Activated CD4-positive, alpha-beta memory T cell treated with anti-CD3 and anti-CD28 coated beads for 36 hours (primary cell): ENCODE measurements around the gene RNGTT. TPM values are rescaled to one million over a fixed set of nuclear protein-coding genes. Genes with fewer than 3 reads are reported as not detected.

Source experiments
- CTCF ChIA-PET: fragments of 350-600 bp; sonication (Branson Sonifier 250); formaldehyde crosslinking; loops from one replicate; lab custom pipeline; 2021; ENCODE audit warnings: antibody characterized with exemption, inconsistent platforms; lab: Charles Lee
- POLR2A ChIA-PET: fragments of 350-600 bp; sonication (Branson Sonifier 250); formaldehyde crosslinking; loops from one replicate; lab custom pipeline; 2021; ENCODE audit warnings: antibody characterized with exemption; lab: Charles Lee
- DNase-seq: peaks from one replicate; pipeline ENCODE4 v3.0.0-alpha.2; 2020
- H3K27ac Mint-ChIP-seq: one replicate; pipeline ENCODE4 v1.8.0; 2021; ENCODE audit warnings: mixed read lengths
- H3K27me3 Mint-ChIP-seq: one replicate; pipeline ENCODE4 v1.8.0; 2021; ENCODE audit warnings: mixed read lengths
- H3K36me3 Mint-ChIP-seq: one replicate; pipeline ENCODE4 v1.8.0; 2021; ENCODE audit warnings: mixed read lengths
- H3K4me1 Mint-ChIP-seq: one replicate; pipeline ENCODE4 v1.8.0; 2021; ENCODE audit warnings: low read depth, mixed read lengths
- H3K4me3 Mint-ChIP-seq: one replicate; pipeline ENCODE4 v1.8.0; 2021; ENCODE audit warnings: mild to moderate bottlenecking, mixed read lengths
- H3K9me3 Mint-ChIP-seq: one replicate; pipeline ENCODE4 v1.8.0; 2021; ENCODE audit warnings: mixed read lengths
- intact Hi-C: fragments of 100-400 bp; cut with micrococcal nuclease; formaldehyde crosslinking; loops from one replicate; pipeline ENCODE4 v1.15.1; 2023
- total RNA-seq, 2 experiments: library from RNA; stranded (reverse); gene quantifications; one replicate each; pipeline ENCODE4 v1.2.3, GENCODE V29; 2021

RNGTT gene
- total RNA-seq, 2 experiments from 2014 or later, result 21.3 to 22.0 TPM

GRCh38 chr6:88899569-88900316 lies 63.7 kb downstream of the RNGTT start:
- ChIA-PET CTCF (interaction anchor here (0.9 to 1.1 kb wide), 2 partner anchors 19 to 32 kb away, joined by 4 to 6 read pairs; no protein-coding TSS in a partner anchor), POLR2A (no interaction called here)
- H3K27ac Mint-ChIP-seq, result no peak overlapping the region
- no peaks in the 10 kb centered on the region for H3K9me3 Mint-ChIP-seq
- H3K27me3 Mint-ChIP-seq, result no peaks in the 10 kb centered on the region
- intact Hi-C loops, result no loop called here
- H3K36me3 Mint-ChIP-seq, result peaks cover 20% of the 10 kb centered on the region
- DNase-seq, result no peak
- no peak overlapping the region for H3K4me3 Mint-ChIP-seq
- no peaks in the 10 kb centered on the region for H3K4me1 Mint-ChIP-seq

GRCh38 chr6:88895911-88896310 lies 67.5 kb downstream of the RNGTT start:
- ChIA-PET POLR2A (no interaction called here), CTCF (no interaction called here)
- no peak overlapping the region for H3K4me3 Mint-ChIP-seq
- H3K4me1 Mint-ChIP-seq, result peaks cover 4% of the 10 kb centered on the region
- H3K27me3 Mint-ChIP-seq, result no peaks in the 10 kb centered on the region
- intact Hi-C loops, result no loop called here
- no peak for DNase-seq
- H3K9me3 Mint-ChIP-seq, result no peaks in the 10 kb centered on the region
- H3K36me3 Mint-ChIP-seq, result peaks cover 5% of the 10 kb centered on the region
- H3K27ac Mint-ChIP-seq, result no peak overlapping the region

- H3K27me3 Mint-ChIP-seq, result no peaks in the 10 kb centered on the region
- H3K27ac Mint-ChIP-seq, result no peak overlapping the region
- H3K4me1 Mint-ChIP-seq, result peaks cover 4% of the 10 kb centered on the region
- DNase-seq, result no peak
- intact Hi-C loops, result no loop called here
- H3K36me3 Mint-ChIP-seq, result peaks cover 17% of the 10 kb centered on the region
- no peaks in the 10 kb centered on the region for H3K9me3 Mint-ChIP-seq
- CTCF ChIA-PET, result interaction anchor here (1.4 kb wide), 1 partner anchor 28 kb away, joined by 3 read pairs; no protein-coding TSS in a partner anchor
- POLR2A ChIA-PET, result no interaction called here
- H3K4me3 Mint-ChIP-seq, result no peak overlapping the region
These were observed 72.3 kb downstream of the RNGTT start for GRCh38 chr6:88890860-88891845.

GRCh38 chr6:88890394-88890793 lies 73.0 kb downstream of the RNGTT start:
- peaks cover 21% of the 10 kb centered on the region for H3K36me3 Mint-ChIP-seq
- H3K4me3 Mint-ChIP-seq, result no peak overlapping the region
- peaks cover 4% of the 10 kb centered on the region for H3K4me1 Mint-ChIP-seq
- ChIA-PET POLR2A (no interaction called here), CTCF (interaction anchor here (1.4 kb wide), 1 partner anchor 29 kb away, joined by 3 read pairs; no protein-coding TSS in a partner anchor)
- H3K27ac Mint-ChIP-seq, result no peak overlapping the region
- no peaks in the 10 kb centered on the region for H3K27me3 Mint-ChIP-seq
- intact Hi-C loops, result no loop called here
- H3K9me3 Mint-ChIP-seq, result no peaks in the 10 kb centered on the region
- DNase-seq, result no peak

GRCh38 chr6:88884361-88884760 lies 79.1 kb downstream of the RNGTT start:
- Mint-ChIP-seq H3K9me3 (no peaks in the 10 kb centered on the region), H3K4me3 (no peak overlapping the region), H3K36me3 (peaks cover 29% of the 10 kb centered on the region), H3K4me1 (peaks cover 8% of the 10 kb centered on the region), H3K27ac (no peak overlapping the region), H3K27me3 (no peaks in the 10 kb centered on the region)
- intact Hi-C loops, result no loop called here
- POLR2A ChIA-PET, result no interaction called here
- no peak for DNase-seq
- CTCF ChIA-PET, result no interaction called here

- Mint-ChIP-seq H3K36me3 (peaks cover 26% of the 10 kb centered on the region), H3K9me3 (no peaks in the 10 kb centered on the region), H3K27me3 (no peaks in the 10 kb centered on the region), H3K4me3 (no peak overlapping the region), H3K27ac (no peak overlapping the region), H3K4me1 (peaks cover 8% of the 10 kb centered on the region)
- no peak for DNase-seq
- intact Hi-C loops, result no loop called here
- ChIA-PET CTCF (interaction anchor here (0.7 kb wide), 1 partner anchor 11 kb away, joined by 3 read pairs; no protein-coding TSS in a partner anchor), POLR2A (no interaction called here)
These were observed 80.9 kb downstream of the RNGTT start for GRCh38 chr6:88882536-88882935.

GRCh38 chr6:88881451-88881850 lies 82.0 kb downstream of the RNGTT start:
- no peak for DNase-seq
- Mint-ChIP-seq H3K36me3 (peaks cover 16% of the 10 kb centered on the region), H3K4me1 (peaks cover 8% of the 10 kb centered on the region), H3K27ac (no peak overlapping the region), H3K9me3 (no peaks in the 10 kb centered on the region), H3K27me3 (no peaks in the 10 kb centered on the region), H3K4me3 (no peak overlapping the region)
- intact Hi-C loops, result no loop called here
- CTCF ChIA-PET, result no interaction called here
- POLR2A ChIA-PET, result no interaction called here

- no peaks in the 10 kb centered on the region for H3K27me3 Mint-ChIP-seq
- H3K36me3 Mint-ChIP-seq, result peaks cover 7% of the 10 kb centered on the region
- intact Hi-C loops, result no loop called here
- no peak for DNase-seq
- ChIA-PET CTCF (interaction anchor here (1.2 kb wide), 1 partner anchor 9 kb away, joined by 4 read pairs; no protein-coding TSS in a partner anchor), POLR2A (no interaction called here)
- no peak overlapping the region for H3K27ac Mint-ChIP-seq
- H3K9me3 Mint-ChIP-seq, result no peaks in the 10 kb centered on the region
- H3K4me1 Mint-ChIP-seq, result peaks cover 8% of the 10 kb centered on the region
- H3K4me3 Mint-ChIP-seq, result no peak overlapping the region
These were observed 83.4 kb downstream of the RNGTT start for GRCh38 chr6:88880021-88880420.

GRCh38 chr6:88877893-88878292 lies 85.5 kb downstream of the RNGTT start:
- CTCF ChIA-PET, result no interaction called here
- H3K27ac Mint-ChIP-seq, result no peak overlapping the region
- intact Hi-C loops, result no loop called here
- no peaks in the 10 kb centered on the region for H3K27me3 Mint-ChIP-seq
- H3K4me1 Mint-ChIP-seq, result peaks cover 12% of the 10 kb centered on the region
- H3K36me3 Mint-ChIP-seq, result no peaks in the 10 kb centered on the region
- no peak overlapping the region for H3K4me3 Mint-ChIP-seq
- POLR2A ChIA-PET, result no interaction called here
- no peaks in the 10 kb centered on the region for H3K9me3 Mint-ChIP-seq
- DNase-seq, result no peak

GRCh38 chr6:88872962-88873361 lies 90.5 kb downstream of the RNGTT start:
- H3K4me1 Mint-ChIP-seq, result peaks cover 19% of the 10 kb centered on the region
- POLR2A ChIA-PET, result interaction anchor here (0.6 kb wide), 1 partner anchor 1678 kb away, joined by 3 read pairs; no protein-coding TSS in a partner anchor
- H3K9me3 Mint-ChIP-seq, result no peaks in the 10 kb centered on the region
- H3K4me3 Mint-ChIP-seq, result no peak overlapping the region
- no peak for DNase-seq
- intact Hi-C loops, result loop anchor here (5.0 kb wide), 1 partner anchor 91 kb away; no protein-coding TSS in a partner anchor
- no peak overlapping the region for H3K27ac Mint-ChIP-seq
- H3K36me3 Mint-ChIP-seq, result no peaks in the 10 kb centered on the region
- H3K27me3 Mint-ChIP-seq, result no peaks in the 10 kb centered on the region
- CTCF ChIA-PET, result no interaction called here

GRCh38 chr6:88871498-88871897 lies 91.9 kb downstream of the RNGTT start:
- ChIA-PET POLR2A (no interaction called here), CTCF (interaction anchor here (0.6 to 3.0 kb wide), 17 partner anchors 8 to 1478 kb away, joined by 3 to 16 read pairs (median 4); no protein-coding TSS in a partner anchor)
- no peaks in the 10 kb centered on the region for H3K9me3 Mint-ChIP-seq
- intact Hi-C loops, result loop anchor here (5.0 kb wide), 1 partner anchor 89 kb away; no protein-coding TSS in a partner anchor
- H3K27ac Mint-ChIP-seq, result no peak overlapping the region
- H3K4me3 Mint-ChIP-seq, result no peak overlapping the region
- H3K27me3 Mint-ChIP-seq, result no peaks in the 10 kb centered on the region
- DNase-seq, result no peak
- peaks cover 20% of the 10 kb centered on the region for H3K4me1 Mint-ChIP-seq
- H3K36me3 Mint-ChIP-seq, result no peaks in the 10 kb centered on the region
